Subcutaneous adipose tissue (tissue), 4 donors: Measurements from ENCODE around the gene CDK19. TPM values are rescaled to one million over a fixed set of nuclear protein-coding genes. Genes with fewer than 3 reads are reported as not detected.

Experiments used
- total RNA-seq, 4 donors: library from RNA; depleted of rRNA; stranded (reverse); fragments of >200 nt; gene quantifications; one replicate each; pipeline ENCODE4 v1.1.0, GENCODE V29; 2016
- TF ChIP-seq, protein P1 (sequence below): fragments of 450-650 bp; IDR thresholded peaks from one replicate; pipeline ENCODE4 v1.5.1; 2016; ENCODE audit warnings: low read depth, mild to moderate bottlenecking, control low read depth, antibody characterized with exemption, moderate library complexity

The CDK19 gene
- total RNA-seq, 4 donors from 2014 or later: 14.1 to 20.1 (median 16.2) TPM

DNA sequence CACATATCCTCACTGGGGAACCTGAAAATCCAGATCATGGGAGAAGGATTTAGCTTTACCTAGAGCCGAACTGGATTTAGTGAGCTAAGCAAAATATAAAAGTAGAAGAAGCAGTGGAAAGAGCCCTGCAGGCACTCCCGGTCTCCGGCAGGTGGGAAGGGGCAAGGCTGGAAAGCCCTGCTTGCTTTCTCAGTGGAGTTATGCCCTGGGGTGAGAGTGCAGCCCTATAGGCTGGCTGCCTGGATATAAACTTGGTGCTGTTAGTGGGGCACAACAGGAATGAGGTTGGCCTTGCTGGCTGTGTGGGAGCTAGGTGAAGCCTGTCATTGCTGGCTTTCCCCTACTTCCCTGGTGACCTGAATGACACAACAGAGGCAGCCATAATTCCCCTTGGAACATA lies 122.0 kb downstream of the CDK19 start:
- TF ChIP-seq, protein P1, sequence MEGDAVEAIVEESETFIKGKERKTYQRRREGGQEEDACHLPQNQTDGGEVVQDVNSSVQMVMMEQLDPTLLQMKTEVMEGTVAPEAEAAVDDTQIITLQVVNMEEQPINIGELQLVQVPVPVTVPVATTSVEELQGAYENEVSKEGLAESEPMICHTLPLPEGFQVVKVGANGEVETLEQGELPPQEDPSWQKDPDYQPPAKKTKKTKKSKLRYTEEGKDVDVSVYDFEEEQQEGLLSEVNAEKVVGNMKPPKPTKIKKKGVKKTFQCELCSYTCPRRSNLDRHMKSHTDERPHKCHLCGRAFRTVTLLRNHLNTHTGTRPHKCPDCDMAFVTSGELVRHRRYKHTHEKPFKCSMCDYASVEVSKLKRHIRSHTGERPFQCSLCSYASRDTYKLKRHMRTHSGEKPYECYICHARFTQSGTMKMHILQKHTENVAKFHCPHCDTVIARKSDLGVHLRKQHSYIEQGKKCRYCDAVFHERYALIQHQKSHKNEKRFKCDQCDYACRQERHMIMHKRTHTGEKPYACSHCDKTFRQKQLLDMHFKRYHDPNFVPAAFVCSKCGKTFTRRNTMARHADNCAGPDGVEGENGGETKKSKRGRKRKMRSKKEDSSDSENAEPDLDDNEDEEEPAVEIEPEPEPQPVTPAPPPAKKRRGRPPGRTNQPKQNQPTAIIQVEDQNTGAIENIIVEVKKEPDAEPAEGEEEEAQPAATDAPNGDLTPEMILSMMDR: no peak

GRCh38 chr6:110690916-110691315 lies 124.4 kb downstream of the CDK19 start:
- TF ChIP-seq, protein P1: no peak

GRCh38 chr6:110690106-110690654 lies 125.1 kb downstream of the CDK19 start:
- TF ChIP-seq, protein P1: no peak

GRCh38 chr6:110689275-110689935 lies 125.9 kb downstream of the CDK19 start:
- TF ChIP-seq, protein P1: no peak

DNA sequence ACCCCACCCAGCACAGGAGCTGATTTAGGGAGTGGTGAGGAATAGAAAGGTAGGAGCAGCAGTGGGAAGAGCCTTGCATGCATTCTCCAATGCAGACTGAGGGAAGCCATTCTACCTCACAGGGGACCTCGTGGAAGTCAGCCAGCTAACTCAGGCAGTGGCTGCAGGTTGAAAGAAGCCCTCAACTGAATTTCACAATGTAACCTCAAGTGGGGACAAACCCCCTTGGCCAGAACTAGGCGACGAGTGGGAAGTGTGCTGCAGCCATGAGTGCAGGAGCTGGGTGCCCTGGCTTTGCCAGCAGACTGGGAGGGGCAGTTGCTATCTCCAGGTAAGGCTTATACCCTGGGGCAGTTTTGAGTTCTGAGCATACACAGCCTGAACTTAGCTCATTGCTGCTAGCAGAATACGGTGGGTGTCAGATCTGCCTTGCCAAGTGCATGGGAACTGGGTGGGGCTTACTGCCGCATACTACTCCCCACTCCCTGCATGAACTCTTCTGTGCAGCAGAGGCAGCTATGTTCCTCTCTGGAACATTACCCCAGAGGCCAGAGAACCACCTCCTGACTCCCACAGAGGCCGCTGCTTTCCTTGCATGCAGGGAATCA lies 126.5 kb downstream of the CDK19 start:
- TF ChIP-seq, protein P1: no peak

DNA sequence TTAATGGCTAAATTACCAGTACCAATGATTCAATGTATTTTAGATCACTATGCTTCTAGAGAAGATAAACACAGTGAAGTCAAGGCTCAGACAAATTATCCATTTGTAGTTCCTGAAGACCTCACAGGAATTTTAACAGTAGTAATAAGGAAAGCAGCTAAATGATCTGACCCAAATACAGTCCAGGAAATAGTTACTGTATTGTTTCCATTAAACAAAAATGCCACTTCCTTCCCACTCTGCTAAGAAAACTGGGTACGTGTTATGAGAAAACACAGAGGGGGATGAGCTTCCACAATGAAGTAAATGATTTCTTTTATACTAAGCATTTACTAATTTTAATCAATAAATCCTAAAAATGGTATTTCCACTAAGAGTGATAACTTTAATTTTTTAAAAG lies 127.9 kb downstream of the CDK19 start:
- TF ChIP-seq, protein P1: no peak

- TF ChIP-seq, protein P1: no peak
These were observed 132.0 kb downstream of the CDK19 start for GRCh38 chr6:110683241-110683640.
